DOHH2 (cell line): ENCODE data around the gene TCEANC.

Source experiments
- H3F3A ChIP-seq: fragments of 200-600 bp; sonication (generic), shearing (Covaris generic); 2 replicates; pipeline ENCODE4 v1.6.0; 2016; ENCODE audit warnings: antibody characterized with exemption, mild to moderate bottlenecking; ENCODE audit not compliant: control insufficient read depth, insufficient read depth
- H3K27ac ChIP-seq: fragments of 200-600 bp; sonication (generic); 2 replicates; pipeline ENCODE4 v1.5.1; 2014; ENCODE audit warnings: low read depth, mild to moderate bottlenecking, low read length, moderate library complexity
- H3K27me3 ChIP-seq: fragments of 200-600 bp; sonication (generic); 2 replicates; pipeline ENCODE4 v1.6.1; 2014; ENCODE audit warnings: mild to moderate bottlenecking, low read length, mixed read lengths; ENCODE audit not compliant: control insufficient read depth
- H3K36me3 ChIP-seq: fragments of 200-600 bp; sonication (generic); 2 replicates; pipeline ENCODE4 v1.6.1; 2014; ENCODE audit warnings: mild to moderate bottlenecking, low read length, moderate library complexity, mixed read lengths; ENCODE audit not compliant: control insufficient read depth
- H3K4me1 ChIP-seq: fragments of 200-600 bp; sonication (generic); 2 replicates; pipeline ENCODE4 v1.6.1; 2014; ENCODE audit warnings: mild to moderate bottlenecking, low read length, mixed read lengths; ENCODE audit not compliant: control insufficient read depth
- H3K4me2 ChIP-seq: fragments of 200-600 bp; sonication (generic); 2 replicates; pipeline ENCODE4 v1.6.0; 2014; ENCODE audit warnings: mild to moderate bottlenecking, low read length, moderate library complexity
- H3K4me3 ChIP-seq: fragments of 200-600 bp; sonication (generic); 2 replicates; pipeline ENCODE4 v1.5.1; 2014; ENCODE audit warnings: mild to moderate bottlenecking, low read length, mixed read lengths
- H3K79me2 ChIP-seq: fragments of 200-600 bp; sonication (generic); 2 replicates; pipeline ENCODE4 v1.6.1; 2014; ENCODE audit warnings: mild to moderate bottlenecking, low read length, mixed read lengths; ENCODE audit not compliant: control insufficient read depth
- H3K9me2 ChIP-seq: fragments of 200-600 bp; sonication (generic); replicated peaks from 2 replicates; pipeline ENCODE4 v1.6.1; 2014; ENCODE audit warnings: mild to moderate bottlenecking, low read length, mixed read lengths; ENCODE audit not compliant: control insufficient read depth
- H3K9me3 ChIP-seq: fragments of 200-600 bp; sonication (generic); 2 replicates; pipeline ENCODE4 v1.6.1; 2014; ENCODE audit warnings: antibody characterized with exemption, low read length, mixed read lengths; ENCODE audit not compliant: control insufficient read depth, insufficient read depth
- H4K20me1 ChIP-seq: fragments of 200-600 bp; sonication (generic); 2 replicates; pipeline ENCODE4 v1.6.0; 2014; ENCODE audit warnings: low read depth, mild to moderate bottlenecking, antibody characterized with exemption, low read length, moderate library complexity; ENCODE audit not compliant: control insufficient read depth, insufficient read depth
- EZH2phosphoT487 ChIP-seq: fragments of 200-600 bp; sonication (generic); IDR thresholded peaks from 2 replicates; pipeline ENCODE4 v1.6.1; 2017; ENCODE audit warnings: borderline replicate concordance, mild to moderate bottlenecking, antibody characterized with exemption, low read length, moderate library complexity, mixed read lengths
- TF ChIP-seq, protein P1 (sequence below): fragments of 200-600 bp; sonication (generic); IDR thresholded peaks from one replicate; pipeline ENCODE4 v1.5.1; 2014; ENCODE audit warnings: antibody characterized with exemption, mild to moderate bottlenecking, low read depth, low read length; ENCODE audit not compliant: poor library complexity, severe bottlenecking

The TCEANC gene

GRCh38 chrX:13702111-13702789, 49.3 kb downstream of the TCEANC start:
- peaks cover 3% of the 10 kb centered on the region; the same call in 1 of the 2 replicates for H4K20me1 ChIP-seq
- no peaks in the 10 kb centered on the region for H3K9me3 ChIP-seq
- H3K79me2 ChIP-seq, result peaks cover 80% of the 10 kb centered on the region
- TF ChIP-seq, protein P1, sequence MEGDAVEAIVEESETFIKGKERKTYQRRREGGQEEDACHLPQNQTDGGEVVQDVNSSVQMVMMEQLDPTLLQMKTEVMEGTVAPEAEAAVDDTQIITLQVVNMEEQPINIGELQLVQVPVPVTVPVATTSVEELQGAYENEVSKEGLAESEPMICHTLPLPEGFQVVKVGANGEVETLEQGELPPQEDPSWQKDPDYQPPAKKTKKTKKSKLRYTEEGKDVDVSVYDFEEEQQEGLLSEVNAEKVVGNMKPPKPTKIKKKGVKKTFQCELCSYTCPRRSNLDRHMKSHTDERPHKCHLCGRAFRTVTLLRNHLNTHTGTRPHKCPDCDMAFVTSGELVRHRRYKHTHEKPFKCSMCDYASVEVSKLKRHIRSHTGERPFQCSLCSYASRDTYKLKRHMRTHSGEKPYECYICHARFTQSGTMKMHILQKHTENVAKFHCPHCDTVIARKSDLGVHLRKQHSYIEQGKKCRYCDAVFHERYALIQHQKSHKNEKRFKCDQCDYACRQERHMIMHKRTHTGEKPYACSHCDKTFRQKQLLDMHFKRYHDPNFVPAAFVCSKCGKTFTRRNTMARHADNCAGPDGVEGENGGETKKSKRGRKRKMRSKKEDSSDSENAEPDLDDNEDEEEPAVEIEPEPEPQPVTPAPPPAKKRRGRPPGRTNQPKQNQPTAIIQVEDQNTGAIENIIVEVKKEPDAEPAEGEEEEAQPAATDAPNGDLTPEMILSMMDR, result no peak
- TF ChIP-seq EZH2phosphoT487, result no peak
- H3K27ac ChIP-seq, result no peak overlapping the region
- peaks cover 28% of the 10 kb centered on the region for H3K4me1 ChIP-seq
- no peak overlapping the region for H3K4me2 ChIP-seq
- no peak overlapping the region for H3K4me3 ChIP-seq
- H3F3A ChIP-seq, result peaks cover 5% of the 10 kb centered on the region
- no peaks in the 10 kb centered on the region for H3K27me3 ChIP-seq
- peaks cover 9% of the 10 kb centered on the region for H3K36me3 ChIP-seq
- H3K9me2 ChIP-seq, result no peaks in the 10 kb centered on the region

GRCh38 chrX:13703135-13703534, 50.2 kb downstream of the TCEANC start:
- peaks cover 71% of the 10 kb centered on the region for H3K79me2 ChIP-seq
- no peaks in the 10 kb centered on the region for H3K9me3 ChIP-seq
- H3K36me3 ChIP-seq, result peaks cover 13% of the 10 kb centered on the region
- no peaks in the 10 kb centered on the region for H3F3A ChIP-seq
- peaks cover 20% of the 10 kb centered on the region for H3K4me1 ChIP-seq
- H4K20me1 ChIP-seq, result peaks cover 3% of the 10 kb centered on the region; the same call in 1 of the 2 replicates
- no peak overlapping the region for H3K4me2 ChIP-seq
- TF ChIP-seq EZH2phosphoT487, result no peak
- H3K27me3 ChIP-seq, result no peaks in the 10 kb centered on the region
- H3K27ac ChIP-seq, result no peak overlapping the region
- no peaks in the 10 kb centered on the region for H3K9me2 ChIP-seq
- H3K4me3 ChIP-seq, result no peak overlapping the region

- H3K4me1 ChIP-seq, result peaks cover 15% of the 10 kb centered on the region
- H3F3A ChIP-seq, result no peaks in the 10 kb centered on the region
- no peaks in the 10 kb centered on the region for H3K27me3 ChIP-seq
- H3K36me3 ChIP-seq, result peaks cover 13% of the 10 kb centered on the region
- peaks cover 3% of the 10 kb centered on the region; the same call in 1 of the 2 replicates for H4K20me1 ChIP-seq
- H3K27ac ChIP-seq, result no peak overlapping the region
- no peaks in the 10 kb centered on the region for H3K9me3 ChIP-seq
- H3K4me3 ChIP-seq, result no peak overlapping the region
- H3K9me2 ChIP-seq, result no peaks in the 10 kb centered on the region
- peaks cover 67% of the 10 kb centered on the region for H3K79me2 ChIP-seq
- H3K4me2 ChIP-seq, result no peak overlapping the region
- TF ChIP-seq, protein P1, result no peak
- no peak for TF ChIP-seq EZH2phosphoT487
Observed at GRCh38 chrX:13703589-13703988, 50.6 kb downstream of the TCEANC start.

DNA sequence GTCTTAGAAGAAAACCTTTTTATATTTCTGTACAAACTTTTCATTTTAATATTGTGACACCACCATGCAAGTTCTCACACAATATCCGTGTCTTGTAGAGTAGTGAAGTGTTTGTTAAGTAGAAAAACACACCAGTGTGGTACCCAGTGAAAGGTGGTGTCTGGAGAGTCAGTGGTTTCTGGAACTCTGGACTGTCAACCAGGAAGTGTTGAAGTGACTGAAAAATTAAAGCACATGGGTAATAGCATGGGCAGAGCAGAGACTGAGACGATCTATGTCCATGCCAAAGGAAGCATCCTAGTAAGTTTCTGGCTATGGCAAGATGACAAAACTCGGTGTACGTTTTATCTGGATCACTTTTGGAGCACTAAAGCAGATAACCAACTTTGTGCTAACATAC, 58.2 kb downstream of the TCEANC start:
- Histone ChIP-seq H3K9me2 (no peaks in the 10 kb centered on the region), H3K27me3 (no peaks in the 10 kb centered on the region), H3K4me2 (no peak overlapping the region), H3K79me2 (0 out of 2 replicates have a peak, but pooled peaks cover 4% of the 10 kb centered on the region), H4K20me1 (no peaks in the 10 kb centered on the region), H3F3A (no peaks in the 10 kb centered on the region), H3K9me3 (no peaks in the 10 kb centered on the region), H3K27ac (no peak overlapping the region), H3K36me3 (peaks cover 51% of the 10 kb centered on the region), H3K4me1 (peaks cover 5% of the 10 kb centered on the region; the same call in 1 of the 2 replicates), H3K4me3 (no peak overlapping the region)
- TF ChIP-seq, protein P1, result no peak
- no peak for TF ChIP-seq EZH2phosphoT487
